Non-pigmented ciliary epithelial cell (primary cell): ENCODE results near the gene KHK.
"Not testable (repeated sequence)": the region's sequence is repeated elsewhere in the genome, so short reads cannot be mapped to it uniquely, and the experiment has no call there.

Experiments
- DNase-seq: peaks from one replicate; pipeline ENCODE4 v3.0.0-alpha.2; 2010; ENCODE audit warnings: low read depth

KHK gene

DNA sequence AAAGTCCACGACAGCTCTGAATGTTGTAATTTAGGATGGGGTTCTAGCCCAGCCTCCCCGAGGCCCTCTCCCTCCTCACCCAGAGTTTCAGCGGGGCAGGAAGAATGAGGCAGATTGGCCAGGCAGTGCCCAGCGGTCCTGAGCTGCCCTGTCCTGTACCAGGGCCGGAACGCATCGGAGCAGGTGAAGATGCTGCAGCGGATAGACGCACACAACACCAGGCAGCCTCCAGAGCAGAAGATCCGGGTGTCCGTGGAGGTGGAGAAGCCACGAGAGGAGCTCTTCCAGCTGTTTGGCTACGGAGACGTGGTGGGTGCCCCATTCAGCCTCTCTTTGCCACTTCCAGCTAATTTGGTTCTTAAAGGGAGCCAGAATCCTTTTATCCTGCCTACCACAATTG, 10.8 kb downstream of the KHK start:
- DNase-seq, result no peak

DNA sequence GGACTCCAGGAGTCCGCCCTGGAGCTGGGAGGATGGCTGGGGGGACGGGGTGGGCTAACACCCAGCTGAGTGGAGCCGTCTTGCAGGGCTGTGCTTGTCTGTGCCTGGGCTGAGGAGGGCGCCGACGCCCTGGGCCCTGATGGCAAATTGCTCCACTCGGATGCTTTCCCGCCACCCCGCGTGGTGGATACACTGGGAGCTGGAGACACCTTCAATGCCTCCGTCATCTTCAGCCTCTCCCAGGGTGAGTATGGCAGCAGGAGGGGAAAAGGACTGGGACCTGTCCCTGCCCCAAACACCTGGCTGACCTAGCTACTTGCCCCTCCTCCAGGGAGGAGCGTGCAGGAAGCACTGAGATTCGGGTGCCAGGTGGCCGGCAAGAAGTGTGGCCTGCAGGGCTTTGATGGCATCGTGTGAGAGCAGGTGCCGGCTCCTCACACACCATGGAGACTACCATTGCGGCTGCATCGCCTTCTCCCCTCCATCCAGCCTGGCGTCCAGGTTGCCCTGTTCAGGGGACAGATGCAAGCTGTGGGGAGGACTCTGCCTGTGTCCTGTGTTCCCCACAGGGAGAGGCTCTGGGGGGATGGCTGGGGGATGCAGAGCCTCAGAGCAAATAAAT, 12.9 kb downstream of the KHK start:
- no peak for DNase-seq

DNA sequence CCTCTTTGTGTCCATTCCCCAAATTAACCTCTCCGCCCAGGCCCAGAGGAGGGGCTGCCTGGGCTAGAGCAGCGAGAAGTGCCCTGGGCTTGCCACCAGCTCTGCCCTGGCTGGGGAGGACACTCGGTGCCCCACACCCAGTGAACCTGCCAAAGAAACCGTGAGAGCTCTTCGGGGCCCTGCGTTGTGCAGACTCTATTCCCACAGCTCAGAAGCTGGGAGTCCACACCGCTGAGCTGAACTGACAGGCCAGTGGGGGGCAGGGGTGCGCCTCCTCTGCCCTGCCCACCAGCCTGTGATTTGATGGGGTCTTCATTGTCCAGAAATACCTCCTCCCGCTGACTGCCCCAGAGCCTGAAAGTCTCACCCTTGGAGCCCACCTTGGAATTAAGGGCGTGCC, 13.5 kb downstream of the KHK start:
- no peak for DNase-seq

GRCh38 chr2:27102329-27102728, 15.8 kb downstream of the KHK start:
- no peak for DNase-seq

DNA sequence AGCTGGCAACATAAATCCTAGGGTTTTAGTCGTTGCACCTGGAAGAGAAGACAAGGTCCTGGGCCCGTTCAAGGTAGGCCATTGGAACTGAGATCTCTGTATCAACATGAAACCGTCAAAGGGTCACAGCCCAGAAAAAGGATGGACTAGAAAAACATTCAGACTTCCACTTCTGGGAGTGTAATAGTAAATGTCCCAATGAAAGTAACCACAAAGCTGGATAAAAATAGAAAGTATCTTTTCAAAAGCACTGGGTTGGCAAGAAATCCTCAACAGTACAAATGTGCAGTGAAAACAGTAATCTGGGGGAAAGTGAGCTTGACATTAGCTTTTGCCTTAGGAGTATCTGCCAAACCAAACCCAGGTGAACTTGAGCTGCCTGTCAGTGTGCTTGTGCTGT, 19.4 kb downstream of the KHK start:
- no peak for DNase-seq

GRCh38 chr2:27108221-27108620, 21.6 kb downstream of the KHK start:
- no peak for DNase-seq

- DNase-seq, result no peak
Observed at GRCh38 chr2:27109083-27109482, 22.5 kb downstream of the KHK start.

- not testable (repeated sequence) for DNase-seq
Observed at GRCh38 chr2:27110603-27111352, 24.2 kb downstream of the KHK start.

DNA sequence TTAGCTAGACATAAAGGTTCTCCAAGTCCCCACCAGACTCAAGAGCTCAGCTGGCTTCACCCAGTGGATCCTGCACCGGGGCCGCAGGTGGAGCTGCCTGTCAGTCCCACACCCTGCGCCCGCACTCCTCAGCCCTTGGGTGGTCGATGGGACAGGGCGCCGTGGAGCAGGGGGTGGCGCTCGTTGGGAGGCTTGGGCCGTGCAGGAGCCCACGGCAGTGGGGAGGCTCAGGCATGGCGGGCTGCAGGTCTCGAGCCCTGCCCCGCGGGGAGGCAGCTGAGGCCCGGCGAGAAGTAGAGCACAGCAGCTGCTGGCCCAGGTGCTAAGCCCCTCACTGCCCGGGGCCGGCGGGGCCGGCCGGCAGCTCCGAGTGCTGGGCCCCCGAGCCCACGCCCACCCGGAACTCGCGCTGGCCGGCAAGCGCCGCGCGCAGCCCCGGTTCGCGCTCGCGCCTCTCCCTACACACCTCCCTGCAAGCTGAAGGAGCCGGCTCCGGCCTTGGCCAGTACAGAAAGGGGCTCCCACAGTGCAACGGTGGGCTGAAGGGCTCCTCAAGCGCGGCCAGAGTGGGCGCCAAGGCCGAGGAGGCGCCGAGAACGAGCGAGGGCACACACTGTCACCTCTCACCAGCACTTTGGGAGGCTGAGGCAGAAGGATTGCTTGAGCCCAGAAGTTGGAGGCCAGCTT, 25.0 kb downstream of the KHK start:
- DNase-seq, result not testable (repeated sequence)

GRCh38 chr2:27115519-27115918, 28.9 kb downstream of the KHK start:
- DNase-seq, result no peak

- no peak for DNase-seq
Observed at GRCh38 chr2:27117995-27118524, 31.5 kb downstream of the KHK start.

DNA sequence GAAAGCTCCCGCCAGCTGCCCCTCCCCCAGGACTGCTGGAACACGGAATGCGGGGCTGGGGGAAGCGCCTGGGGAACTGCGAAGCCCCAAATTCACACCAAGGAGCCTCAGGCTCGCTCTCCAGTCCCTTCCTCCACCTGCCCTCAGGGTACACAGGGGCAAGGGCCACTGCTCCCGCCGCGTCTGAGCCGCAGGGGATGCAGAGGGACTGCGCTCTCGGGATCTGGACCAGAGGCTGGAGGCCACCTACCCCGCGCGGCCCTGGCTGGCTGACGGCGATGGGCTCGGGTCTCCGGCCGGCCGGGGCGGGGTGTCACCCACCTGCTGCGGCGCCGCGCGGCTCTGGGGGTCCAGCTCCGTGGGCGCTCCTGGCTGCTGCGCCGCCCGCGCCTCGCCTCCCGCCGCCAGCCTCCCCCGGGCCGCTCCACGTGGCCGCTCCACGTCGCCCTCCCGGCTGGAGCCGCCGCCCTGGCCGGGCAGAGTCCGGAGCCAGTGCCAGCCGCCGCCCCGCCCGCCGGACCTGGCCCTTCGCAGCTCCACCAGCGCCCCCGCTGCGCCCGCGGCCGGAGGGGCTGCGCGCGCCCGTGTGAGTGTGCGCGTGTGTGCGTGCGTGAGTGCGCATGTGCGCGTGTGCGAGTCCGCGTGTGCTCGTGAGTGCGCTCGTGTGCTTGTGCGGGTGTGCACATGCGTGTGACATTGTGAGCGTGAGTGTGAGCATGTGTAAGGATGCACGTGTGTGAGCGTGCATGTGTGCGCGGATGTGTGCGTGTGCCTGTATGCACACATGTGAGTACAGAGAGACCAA, 32.2 kb downstream of the KHK start, which contains the start of gene CGREF1:
Gene CGREF1, minus strand, starts transcription at position 604 of the 805 bp plus-strand sequence. CDS start 14,762 bp downstream, outside the sequence.
- no peak for DNase-seq

- DNase-seq, result not testable (repeated sequence)
Observed at GRCh38 chr2:27119330-27119670, 32.7 kb downstream of the KHK start.

DNA sequence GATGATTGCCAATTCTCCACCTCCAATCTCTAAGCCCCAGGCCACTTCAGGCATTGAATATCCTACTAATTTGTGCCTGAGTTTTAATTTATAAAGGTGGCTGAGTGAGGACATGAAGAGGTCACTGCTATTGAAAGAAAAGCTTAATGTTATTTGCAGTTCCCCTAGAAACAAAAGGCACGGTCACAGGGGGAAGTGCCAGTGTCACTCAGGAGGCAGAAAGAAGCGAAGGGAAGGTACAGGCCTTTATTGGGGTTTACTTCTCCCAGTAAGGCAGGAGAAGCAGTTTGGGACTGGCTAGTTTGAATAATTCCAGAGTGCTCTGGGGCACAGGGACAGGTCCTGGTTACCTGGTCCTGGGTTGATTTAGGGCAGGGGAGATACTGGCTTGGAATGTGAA, 35.3 kb downstream of the KHK start:
- no peak for DNase-seq

- DNase-seq, result no peak
Observed at GRCh38 chr2:27122791-27123190, 36.2 kb downstream of the KHK start.

GRCh38 chr2:27123302-27124150, 37.0 kb downstream of the KHK start, which contains the start of gene ABHD1:
TSS of gene ABHD1 (plus strand) at chr2:27123815. CDS start at chr2:27123949, 134 bp downstream.
- DNase-seq, result no peak

DNA sequence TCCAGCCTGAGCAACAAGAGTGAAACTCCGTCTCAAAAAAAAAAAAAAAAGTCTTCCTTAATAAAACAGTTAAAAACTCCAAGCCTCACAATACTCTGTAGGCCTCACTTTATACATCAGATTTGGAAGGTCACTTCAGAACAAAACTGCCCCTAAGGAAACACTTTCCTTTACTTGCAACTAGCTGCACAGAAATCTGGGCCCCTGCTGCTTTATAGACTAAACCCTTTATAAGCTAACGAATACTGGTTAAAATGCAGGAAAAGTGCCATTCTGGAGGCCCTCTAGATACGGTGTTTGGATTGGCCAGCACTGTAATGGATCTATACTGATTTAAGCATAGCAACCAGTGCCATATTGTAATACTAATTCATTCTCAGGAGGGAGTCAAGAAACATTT, 38.5 kb downstream of the KHK start:
- DNase-seq, result no peak

DNA sequence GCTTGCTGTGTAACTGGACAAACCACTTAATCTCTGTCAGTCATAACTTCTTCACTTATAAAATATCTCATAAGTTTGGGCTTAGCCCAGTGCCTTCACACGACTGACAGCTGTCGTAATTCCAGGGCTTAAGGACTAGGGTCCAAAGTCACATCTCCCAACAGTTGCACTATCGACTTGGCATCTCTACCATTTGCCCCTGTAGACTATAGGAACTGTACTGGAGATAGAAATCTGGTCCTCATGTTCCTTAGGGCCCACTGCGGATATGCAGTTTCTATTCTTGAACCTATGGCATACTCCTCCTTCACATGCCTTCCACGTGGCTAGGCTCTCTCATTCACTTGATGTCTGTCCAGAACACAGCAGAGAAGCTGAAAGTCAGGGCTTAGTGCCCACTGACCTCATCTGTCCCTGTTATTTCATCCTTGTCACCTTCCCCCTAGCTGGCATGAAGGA, 39.7 kb downstream of the KHK start:
- no peak for DNase-seq

GRCh38 chr2:27127883-27128667, 41.5 kb downstream of the KHK start:
- DNase-seq, result no peak
